ENCODE data around the gene BYSL.

Gene BYSL

GRCh38 chr6:41976794-41977484 is 55.6 kb downstream of the BYSL start:
- DNase-seq (ENCODE audit: low read depth, low spot score): no peak
